Gastroesophageal sphincter (tissue), 4 donors: ENCODE data around the gene ZCCHC10. TPM values are rescaled to one million over a fixed set of nuclear protein-coding genes. Genes with fewer than 3 reads are reported as not detected.
"Not testable (repeated sequence)": the region's sequence is repeated elsewhere in the genome, so short reads cannot be mapped to it uniquely, and the experiment has no call there.

Experiments used
- ATAC-seq: fragments of 150-250 bp; one replicate; pipeline ENCODE4 v1.9.1; 2016; ENCODE audit warnings: mild to moderate bottlenecking, moderate library complexity
- H3K27ac ChIP-seq, 4 donors: fragments of 200-600 bp; sonication (generic) in 3 of 4; 1 replicate in 3 of 4; 2 replicates in 1 of 4; pipeline ENCODE4 v1.5.1; 2016 to 2019
- H3K27me3 ChIP-seq: fragments of 200-600 bp; sonication (generic); one replicate; pipeline ENCODE4 v1.5.1; 2019
- H3K36me3 ChIP-seq, 2 donors: fragments of 200-600 bp; sonication (generic); one replicate each; pipeline ENCODE4 v1.5.1; 2019; ENCODE audit warnings: control low read depth in 1 of 2
- H3K4me1 ChIP-seq, 3 donors: fragments of 200-600 bp; sonication (generic); 1 replicate in 2 of 3; 2 replicates in 1 of 3; pipeline ENCODE4 v1.5.1; 2016 to 2019; ENCODE audit warnings: control low read depth in 2 of 3
- H3K4me3 ChIP-seq, 2 donors: fragments of 200-600 bp; sonication (generic); one replicate each; pipeline ENCODE4 v1.5.1; 2019; ENCODE audit warnings: mild to moderate bottlenecking in 1 of 2, moderate library complexity in 1 of 2
- H3K9me3 ChIP-seq, 3 donors: fragments of 200-600 bp; sonication (generic); one replicate each; pipeline ENCODE4 v1.5.1; 2017 to 2019; ENCODE audit warnings: control low read depth in 2 of 3
- CTCF ChIP-seq, 4 experiments: fragments of 200-600 bp in 2 of 4; fragments of 450-650 bp in 2 of 4; sonication (generic) in 1 of 4; IDR thresholded peaks; one replicate each; pipeline ENCODE4 v1.5.1; 2017 to 2019; ENCODE audit warnings: antibody characterized with exemption in 4 of 4, mild to moderate bottlenecking in 2 of 4, moderate library complexity in 2 of 4
- EP300 ChIP-seq: sonication (generic); formaldehyde crosslinking; IDR thresholded peaks from one replicate; pipeline ENCODE4 v1.6.1; 2017; ENCODE audit warnings: antibody characterized with exemption, mild to moderate bottlenecking
- POLR2A ChIP-seq, 2 donors: fragments of 450-650 bp; IDR thresholded peaks; one replicate each; pipeline ENCODE4 v1.6.1; 2017; ENCODE audit warnings: antibody characterized with exemption in 2 of 2, mild to moderate bottlenecking in 2 of 2, moderate library complexity in 1 of 2
- POLR2AphosphoS5 ChIP-seq: sonication (generic); formaldehyde crosslinking; IDR thresholded peaks from one replicate; pipeline ENCODE4 v1.6.1; 2017; ENCODE audit warnings: antibody characterized with exemption
- WGBS, 2 donors: methylation state at CpG; one replicate each; pipeline ENCODE4 v1.1.5; 2018; ENCODE audit warnings: low coverage in 1 of 2; 5-methylcytosine and 5-hydroxymethylcytosine counted together
- total RNA-seq, 4 donors: library from RNA; depleted of rRNA; stranded (reverse); fragments of >200 nt; gene quantifications; one replicate each; pipeline ENCODE4 v1.1.0, GENCODE V29; 2016

ZCCHC10 gene
- total RNA-seq, 4 donors from 2014 or later: 12.5 to 15.7 (median 13.5) TPM

- Histone ChIP-seq H3K4me3 (no peak overlapping the region), H3K36me3 (peaks cover 0 to 50% of the 10 kb centered on the region in 2 donors), H3K27ac (no peak overlapping the region), H3K4me1 (no peaks in the 10 kb centered on the region), H3K27me3 (no peaks in the 10 kb centered on the region), H3K9me3 (no peaks in the 10 kb centered on the region)
- ATAC-seq: no peak
- TF ChIP-seq POLR2AphosphoS5 (no peak), POLR2A (IDR thresholded peaks at IDR 0.05) (no peak), EP300 (no peak), CTCF (IDR thresholded peaks at IDR 0.05) (no peak)
- 54 to 62% methylated on average over 1 of the region's 1 CpG for WGBS, 2 donors
These were observed 19.7 kb downstream of the ZCCHC10 start for GRCh38 chr5:133006653-133007052.

GRCh38 chr5:132999246-132999645, 27.1 kb downstream of the ZCCHC10 start:
- TF ChIP-seq POLR2AphosphoS5 (no peak), EP300 (no peak), CTCF (IDR thresholded peaks at IDR 0.05) (no peak), POLR2A (IDR thresholded peaks at IDR 0.05) (no peak)
- 40 to 46% methylated on average over 2 of the region's 2 CpGs for WGBS, 2 donors
- ATAC-seq: no peak
- H3K27me3 ChIP-seq: no peaks in the 10 kb centered on the region
- H3K36me3 ChIP-seq: peaks cover 0 to 41% of the 10 kb centered on the region in 2 donors
- no peaks in the 10 kb centered on the region for H3K4me1 ChIP-seq
- no peaks in the 10 kb centered on the region for H3K9me3 ChIP-seq
- no peak overlapping the region for H3K27ac ChIP-seq
- no peak overlapping the region for H3K4me3 ChIP-seq

GRCh38 chr5:132998556-132998955, 27.8 kb downstream of the ZCCHC10 start:
- Histone ChIP-seq H3K27ac (no peak overlapping the region), H3K36me3 (peaks cover 0 to 34% of the 10 kb centered on the region in 2 donors), H3K27me3 (no peaks in the 10 kb centered on the region), H3K4me3 (no peak overlapping the region), H3K4me1 (no peaks in the 10 kb centered on the region), H3K9me3 (no peaks in the 10 kb centered on the region)
- TF ChIP-seq POLR2A (IDR thresholded peaks at IDR 0.05) (no peak), POLR2AphosphoS5 (no peak), EP300 (no peak), CTCF (IDR thresholded peaks at IDR 0.05) (no peak)
- no peak for ATAC-seq
- 89 to 100% methylated on average over 1 to 2 of the region's 2 CpGs for WGBS, 2 donors

GRCh38 chr5:132996307-132996706, 30.0 kb downstream of the ZCCHC10 start:
- Histone ChIP-seq H3K36me3 (peaks cover 0 to 23% of the 10 kb centered on the region in 2 donors), H3K4me3 (no peak overlapping the region), H3K27ac (no peak overlapping the region), H3K9me3 (no peaks in the 10 kb centered on the region), H3K27me3 (no peaks in the 10 kb centered on the region), H3K4me1 (no peaks in the 10 kb centered on the region)
- no peak for TF ChIP-seq POLR2A (IDR thresholded peaks at IDR 0.05)
- TF ChIP-seq POLR2AphosphoS5: no peak
- TF ChIP-seq CTCF (IDR thresholded peaks at IDR 0.05): no peak
- TF ChIP-seq EP300: no peak
- no peak for ATAC-seq
- 32 to 42% methylated on average over 1 of the region's 1 CpG for WGBS, 2 donors

- WGBS, 2 donors: 83 to 88% methylated on average over 5 to 22 of the region's 28 CpGs
- Histone ChIP-seq H3K4me3 (no peak overlapping the region), H3K36me3 (no peaks in the 10 kb centered on the region), H3K27ac (no peak overlapping the region), H3K4me1 (no peaks in the 10 kb centered on the region), H3K27me3 (no peaks in the 10 kb centered on the region), H3K9me3 (no peaks in the 10 kb centered on the region)
- no peak for ATAC-seq
- TF ChIP-seq EP300 (no peak), POLR2AphosphoS5 (no peak), POLR2A (IDR thresholded peaks at IDR 0.05) (no peak), CTCF (IDR thresholded peaks at IDR 0.05) (no peak)
These were observed 38.6 kb downstream of the ZCCHC10 start for GRCh38 chr5:132987531-132988408.

GRCh38 chr5:132982971-132983370, 43.4 kb downstream of the ZCCHC10 start:
- H3K9me3 ChIP-seq, H3K27me3 ChIP-seq, H3K36me3 ChIP-seq, ATAC-seq, H3K4me3 ChIP-seq, H3K4me1 ChIP-seq, H3K27ac ChIP-seq: not testable (repeated sequence)
- no CpG with 5 or more reads among the region's 30 CpGs for WGBS, 2 donors
